Dendritic cell treated with granulocyte-macrophage colony-stimulating factor and Interleukin-4, amounts not matched to agents 40 ng/mL and 50 ng/mL, for 4 days (primary cell): Measurements from ENCODE around the gene ABHD17A.

Experiments
- H3K27ac Mint-ChIP-seq: one replicate; pipeline ENCODE4 v1.8.0; 2022; ENCODE audit warnings: mild to moderate bottlenecking, mixed read lengths
- H3K27me3 Mint-ChIP-seq: one replicate; pipeline ENCODE4 v1.8.0; 2022; ENCODE audit warnings: mild to moderate bottlenecking, mixed read lengths
- H3K36me3 Mint-ChIP-seq: one replicate; pipeline ENCODE4 v1.8.0; 2022; ENCODE audit warnings: low read depth, mixed read lengths
- H3K4me1 Mint-ChIP-seq: one replicate; pipeline ENCODE4 v1.8.0; 2022; ENCODE audit warnings: low read depth, mixed read lengths
- H3K4me3 Mint-ChIP-seq: one replicate; pipeline ENCODE4 v1.8.0; 2022; ENCODE audit warnings: mild to moderate bottlenecking, moderate library complexity, mixed read lengths
- H3K9me3 Mint-ChIP-seq: one replicate; pipeline ENCODE4 v1.8.0; 2022; ENCODE audit warnings: mixed read lengths
- intact Hi-C: fragments of 100-400 bp; cut with micrococcal nuclease; formaldehyde crosslinking; loops from one replicate; pipeline ENCODE4 v1.15.0; 2022

ABHD17A gene

DNA sequence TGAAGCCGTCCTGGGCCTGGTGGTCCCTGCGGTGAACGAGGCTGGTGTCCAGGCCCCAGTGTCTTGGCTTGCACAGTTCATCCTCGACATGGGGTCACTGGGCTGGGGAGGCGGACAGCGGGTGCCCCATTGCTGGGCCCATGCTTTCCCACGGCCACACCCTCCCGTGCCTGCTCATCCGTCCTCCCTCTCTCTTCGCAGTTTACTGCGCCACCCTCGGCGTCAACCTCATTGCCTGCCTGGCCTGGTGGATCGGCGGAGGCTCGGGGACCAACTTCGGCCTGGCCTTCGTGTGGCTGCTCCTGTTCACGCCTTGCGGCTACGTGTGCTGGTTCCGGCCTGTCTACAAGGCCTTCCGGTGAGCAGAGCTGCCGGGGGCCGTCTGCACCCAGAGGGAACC, 32.6 kb upstream of the ABHD17A start:
- peak overlapping the region; percentile 86 for H3K27ac Mint-ChIP-seq
- peaks cover 61% of the 10 kb centered on the region for H3K4me1 Mint-ChIP-seq
- H3K9me3 Mint-ChIP-seq = no peaks in the 10 kb centered on the region
- intact Hi-C loops = no loop called here
- H3K4me3 Mint-ChIP-seq = no peak overlapping the region
- no peaks in the 10 kb centered on the region for H3K27me3 Mint-ChIP-seq
- peaks cover 93% of the 10 kb centered on the region for H3K36me3 Mint-ChIP-seq

- H3K4me3 Mint-ChIP-seq = peak overlapping the region; percentile 18
- H3K36me3 Mint-ChIP-seq = peaks cover 93% of the 10 kb centered on the region
- no peaks in the 10 kb centered on the region for H3K9me3 Mint-ChIP-seq
- no peaks in the 10 kb centered on the region for H3K27me3 Mint-ChIP-seq
- H3K4me1 Mint-ChIP-seq = peaks cover 56% of the 10 kb centered on the region
- H3K27ac Mint-ChIP-seq = peak overlapping the region; percentile 86
- intact Hi-C loops = no loop called here
Measured at GRCh38 chr19:1917146-1917545, 31.9 kb upstream of the ABHD17A start.

GRCh38 chr19:1914826-1915341, 29.6 kb upstream of the ABHD17A start:
- H3K27me3 Mint-ChIP-seq = no peaks in the 10 kb centered on the region
- H3K36me3 Mint-ChIP-seq = peaks cover 88% of the 10 kb centered on the region
- intact Hi-C loops = no loop called here
- no peaks in the 10 kb centered on the region for H3K9me3 Mint-ChIP-seq
- H3K4me1 Mint-ChIP-seq = peaks cover 50% of the 10 kb centered on the region
- H3K27ac Mint-ChIP-seq = no peak overlapping the region
- no peak overlapping the region for H3K4me3 Mint-ChIP-seq

GRCh38 chr19:1913781-1914577, 28.7 kb upstream of the ABHD17A start:
- Mint-ChIP-seq H3K9me3 (no peaks in the 10 kb centered on the region), H3K4me3 (no peak overlapping the region), H3K4me1 (peaks cover 59% of the 10 kb centered on the region), H3K36me3 (peaks cover 88% of the 10 kb centered on the region), H3K27me3 (no peaks in the 10 kb centered on the region), H3K27ac (no peak overlapping the region)
- intact Hi-C loops = no loop called here

DNA sequence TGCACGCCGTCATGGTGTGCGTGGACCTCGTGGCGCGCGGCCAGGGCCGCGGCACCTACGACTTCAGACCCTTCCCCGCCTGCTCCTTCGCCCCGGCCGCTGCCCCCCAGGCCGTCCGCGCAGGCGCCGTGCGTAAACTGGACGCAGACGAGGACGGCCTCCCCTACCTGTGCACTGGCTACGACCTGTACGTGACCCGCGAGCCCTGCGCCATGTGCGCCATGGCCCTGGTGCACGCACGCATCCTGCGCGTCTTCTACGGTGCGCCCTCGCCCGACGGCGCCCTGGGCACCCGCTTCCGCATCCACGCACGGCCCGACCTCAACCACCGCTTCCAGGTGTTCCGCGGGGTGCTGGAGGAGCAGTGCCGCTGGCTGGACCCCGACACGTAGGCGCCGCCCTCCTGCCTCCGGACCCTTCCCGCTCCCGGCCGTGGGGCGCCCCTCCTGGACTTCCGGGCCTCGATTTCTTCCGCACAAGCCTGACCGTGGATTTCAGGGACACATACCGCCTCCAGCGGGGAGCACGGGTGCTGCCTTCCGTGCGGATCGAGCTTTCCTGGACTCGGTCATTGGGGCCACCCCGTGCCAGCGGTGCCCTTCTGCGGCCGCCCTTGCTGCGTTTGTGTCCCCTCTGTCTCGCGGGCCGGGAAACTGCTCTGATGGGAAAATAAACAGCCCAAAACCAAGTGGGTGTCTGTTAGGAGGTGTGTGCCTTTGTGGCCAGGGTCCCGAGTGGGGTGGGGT, 27.6 kb upstream of the ABHD17A start:
- no peaks in the 10 kb centered on the region for H3K27me3 Mint-ChIP-seq
- intact Hi-C loops = no loop called here
- H3K4me3 Mint-ChIP-seq = no peak overlapping the region
- peaks cover 88% of the 10 kb centered on the region for H3K36me3 Mint-ChIP-seq
- H3K4me1 Mint-ChIP-seq = peaks cover 66% of the 10 kb centered on the region
- H3K9me3 Mint-ChIP-seq = no peaks in the 10 kb centered on the region
- H3K27ac Mint-ChIP-seq = no peak overlapping the region

GRCh38 chr19:1911995-1912394, 26.7 kb upstream of the ABHD17A start:
- H3K27ac Mint-ChIP-seq = no peak overlapping the region
- no peaks in the 10 kb centered on the region for H3K27me3 Mint-ChIP-seq
- H3K4me3 Mint-ChIP-seq = no peak overlapping the region
- H3K9me3 Mint-ChIP-seq = no peaks in the 10 kb centered on the region
- intact Hi-C loops = no loop called here
- H3K36me3 Mint-ChIP-seq = peaks cover 88% of the 10 kb centered on the region
- peaks cover 67% of the 10 kb centered on the region for H3K4me1 Mint-ChIP-seq

DNA sequence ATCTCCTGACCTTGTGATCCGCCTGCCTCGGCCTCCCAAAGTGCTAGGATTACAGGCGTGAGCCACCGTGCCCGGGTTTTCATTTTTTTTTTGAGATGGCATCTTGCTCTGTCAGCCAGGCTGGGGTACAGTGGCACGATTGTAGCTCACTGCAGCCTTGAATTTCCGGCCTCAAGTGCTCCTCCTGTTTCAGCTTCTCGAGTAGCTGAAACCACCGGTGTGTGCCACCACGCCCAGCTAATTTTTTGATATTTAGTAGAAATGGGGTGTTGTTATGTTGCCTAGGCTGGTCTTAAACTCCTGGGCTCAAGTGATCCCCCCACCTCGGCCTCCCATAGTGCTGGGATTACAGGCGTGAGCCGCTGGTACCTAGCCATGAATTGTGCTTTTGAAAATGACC, 25.8 kb upstream of the ABHD17A start:
- Mint-ChIP-seq H3K36me3 (peaks cover 92% of the 10 kb centered on the region), H3K4me3 (no peak overlapping the region), H3K9me3 (no peaks in the 10 kb centered on the region), H3K27me3 (no peaks in the 10 kb centered on the region), H3K27ac (no peak overlapping the region), H3K4me1 (peaks cover 64% of the 10 kb centered on the region)
- intact Hi-C loops = no loop called here

DNA sequence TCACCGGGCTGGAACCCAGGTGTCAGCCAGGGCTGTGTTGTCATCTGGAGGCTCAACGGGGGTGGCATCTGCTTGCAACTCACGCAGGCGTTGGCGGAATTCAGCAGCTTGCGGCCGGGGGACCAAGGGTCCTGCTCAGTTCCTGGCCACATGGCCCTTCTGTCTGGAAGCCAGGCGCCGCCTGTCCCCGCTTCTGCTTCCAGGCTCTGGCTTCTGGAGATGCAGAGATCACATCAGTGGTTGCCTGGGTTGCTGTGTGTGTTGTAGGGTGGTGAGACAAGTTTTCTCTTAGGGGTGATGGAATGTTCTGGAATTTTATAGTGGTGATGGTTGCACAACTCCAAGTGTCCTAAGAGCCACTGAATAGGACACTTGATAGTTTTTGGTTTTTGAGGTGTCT, 24.9 kb upstream of the ABHD17A start:
- Mint-ChIP-seq H3K4me3 (no peak overlapping the region), H3K9me3 (no peaks in the 10 kb centered on the region), H3K27ac (no peak overlapping the region), H3K4me1 (peaks cover 62% of the 10 kb centered on the region), H3K27me3 (no peaks in the 10 kb centered on the region), H3K36me3 (peaks cover 91% of the 10 kb centered on the region)
- intact Hi-C loops = no loop called here

DNA sequence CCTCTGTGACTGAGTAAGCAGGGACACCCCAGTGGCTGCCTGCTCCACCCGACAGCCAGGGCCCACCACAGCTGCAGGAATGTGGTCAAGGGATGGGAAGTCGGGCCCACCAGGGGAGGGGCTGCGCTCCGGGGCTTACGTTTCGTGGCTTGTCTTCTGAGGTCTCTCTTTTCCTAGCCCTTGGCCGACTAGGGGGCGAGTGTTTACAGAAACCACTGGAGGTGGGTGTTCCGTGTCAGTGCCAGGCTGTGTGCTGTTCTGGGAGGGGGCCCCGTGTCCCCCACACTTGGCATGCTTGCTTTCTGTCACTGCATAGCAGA, 24.4 kb upstream of the ABHD17A start:
- H3K27ac Mint-ChIP-seq = no peak overlapping the region
- H3K27me3 Mint-ChIP-seq = no peaks in the 10 kb centered on the region
- intact Hi-C loops = no loop called here
- peaks cover 86% of the 10 kb centered on the region for H3K36me3 Mint-ChIP-seq
- H3K4me3 Mint-ChIP-seq = no peak overlapping the region
- H3K9me3 Mint-ChIP-seq = no peaks in the 10 kb centered on the region
- peaks cover 63% of the 10 kb centered on the region for H3K4me1 Mint-ChIP-seq

GRCh38 chr19:1908364-1908678, 23.0 kb upstream of the ABHD17A start:
- intact Hi-C loops = no loop called here

DNA sequence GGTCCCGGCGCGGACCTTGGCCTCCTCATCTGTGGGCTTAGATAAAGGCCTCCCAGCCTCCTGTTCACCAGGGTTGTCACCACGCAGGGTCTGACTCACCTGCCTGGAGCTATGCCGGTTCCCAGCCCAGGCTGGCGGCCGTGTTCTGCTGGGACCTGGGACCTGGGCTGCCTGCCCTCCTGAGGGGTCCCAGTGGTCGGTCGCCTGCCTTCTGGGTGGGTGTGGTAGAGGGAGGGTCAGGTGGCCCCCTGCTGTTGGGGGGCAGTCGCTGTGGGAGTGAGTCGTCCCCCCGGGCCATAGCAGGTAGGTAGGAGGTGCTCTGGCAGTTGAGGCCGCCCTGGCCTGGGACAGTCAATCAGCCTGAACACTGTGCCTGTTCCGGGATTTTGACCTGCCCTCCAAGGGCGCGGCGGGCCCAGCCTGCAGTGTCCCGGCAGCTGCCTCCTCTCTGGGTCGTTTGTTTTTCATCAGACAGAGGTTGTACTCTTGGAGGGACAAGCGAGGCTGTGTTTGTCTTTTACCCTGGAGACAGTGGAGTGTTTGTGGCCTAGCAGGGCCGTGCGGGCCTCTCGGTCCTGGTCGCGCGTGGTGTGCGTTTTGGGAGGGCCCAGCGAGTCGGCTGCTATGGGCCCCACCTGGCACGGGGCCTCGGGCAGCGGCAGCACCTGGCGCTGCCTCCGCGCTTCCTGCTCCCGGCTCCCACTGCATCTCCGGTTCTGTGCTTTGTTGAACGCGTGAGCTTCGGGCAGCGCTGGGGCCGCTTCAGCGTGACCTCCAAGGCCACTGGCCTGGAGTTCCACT, 22.5 kb upstream of the ABHD17A start:
- Mint-ChIP-seq H3K27ac (peak overlapping the region; percentile 61), H3K36me3 (peaks cover 67% of the 10 kb centered on the region), H3K27me3 (no peaks in the 10 kb centered on the region), H3K4me1 (peaks cover 68% of the 10 kb centered on the region), H3K4me3 (no peak overlapping the region), H3K9me3 (no peaks in the 10 kb centered on the region)
- intact Hi-C loops = no loop called here

More at GRCh38 chr19:1908364-1908678, 23.0 kb upstream of the ABHD17A start:
- peaks cover 67% of the 10 kb centered on the region for H3K4me1 Mint-ChIP-seq
- H3K9me3 Mint-ChIP-seq = no peaks in the 10 kb centered on the region
- peaks cover 72% of the 10 kb centered on the region for H3K36me3 Mint-ChIP-seq
- no peak overlapping the region for H3K4me3 Mint-ChIP-seq
- no peaks in the 10 kb centered on the region for H3K27me3 Mint-ChIP-seq
- no peak overlapping the region for H3K27ac Mint-ChIP-seq

DNA sequence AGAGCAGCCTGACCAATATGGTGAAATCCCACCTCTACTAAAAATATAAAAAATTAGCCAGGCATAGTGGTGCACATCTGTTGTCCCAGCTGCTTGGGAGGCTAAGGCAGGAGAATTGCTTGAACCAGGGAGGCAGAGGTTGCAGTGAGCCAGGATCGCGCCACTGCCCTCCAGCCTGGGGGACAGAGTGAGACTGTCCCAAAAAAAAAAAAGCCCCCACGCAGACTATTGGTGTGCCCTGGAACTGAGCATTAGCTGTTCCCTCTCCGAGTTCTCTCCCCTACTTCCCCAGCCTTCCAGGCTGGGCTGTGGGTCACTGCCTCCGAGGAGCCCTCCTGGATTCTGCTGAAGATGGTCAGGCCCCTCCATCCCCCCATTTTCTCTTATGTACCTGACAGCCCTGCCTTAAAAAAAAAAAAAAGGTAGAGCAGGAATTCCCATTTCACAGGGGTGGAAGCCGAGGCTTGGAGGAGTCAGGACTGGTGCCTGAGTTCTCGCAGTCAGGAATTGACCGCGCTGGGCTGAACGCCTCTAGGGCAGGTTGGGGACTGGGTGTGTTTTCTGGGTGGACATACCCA, 21.8 kb upstream of the ABHD17A start:
- H3K27ac Mint-ChIP-seq = peak overlapping the region; percentile 61
- no peaks in the 10 kb centered on the region for H3K9me3 Mint-ChIP-seq
- H3K27me3 Mint-ChIP-seq = no peaks in the 10 kb centered on the region
- intact Hi-C loops = no loop called here
- H3K4me1 Mint-ChIP-seq = peaks cover 69% of the 10 kb centered on the region
- peaks cover 60% of the 10 kb centered on the region for H3K36me3 Mint-ChIP-seq
- peak overlapping the region; percentile 26 for H3K4me3 Mint-ChIP-seq

DNA sequence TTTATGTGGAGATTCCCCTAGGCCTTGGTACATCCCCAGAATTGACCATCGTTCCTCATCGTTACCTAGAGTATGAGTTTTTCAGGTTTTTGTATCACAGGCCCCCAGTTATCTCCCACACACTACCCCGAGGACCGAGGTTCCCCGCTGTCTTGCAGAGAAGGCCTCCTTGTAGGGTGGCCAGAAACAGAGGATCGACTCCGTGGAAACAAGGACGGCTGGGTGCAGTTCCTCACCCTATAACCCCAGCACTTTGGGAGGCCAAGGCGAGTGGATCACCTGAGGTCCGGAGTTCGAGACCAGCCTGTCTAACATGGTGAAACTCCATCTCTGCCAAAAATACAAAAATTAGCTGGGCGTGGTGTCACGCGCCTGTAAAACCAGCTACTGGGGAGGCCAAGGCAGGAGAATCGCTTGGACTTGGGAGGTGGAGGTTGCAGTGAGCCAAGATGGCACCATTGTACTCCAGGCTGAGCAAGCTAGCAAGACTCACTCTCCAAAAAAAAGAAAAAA, 20.6 kb upstream of the ABHD17A start:
- H3K4me3 Mint-ChIP-seq = peak overlapping the region; percentile 93

More for the DNA sequence above, 20.6 kb upstream of the ABHD17A start:
- no peaks in the 10 kb centered on the region for H3K9me3 Mint-ChIP-seq
- peaks cover 51% of the 10 kb centered on the region for H3K36me3 Mint-ChIP-seq
- intact Hi-C loops = no loop called here
- peak overlapping the region; percentile 99 for H3K27ac Mint-ChIP-seq
- peaks cover 80% of the 10 kb centered on the region for H3K4me1 Mint-ChIP-seq
- H3K27me3 Mint-ChIP-seq = no peaks in the 10 kb centered on the region
